Endothelial cell of umbilical vein (primary cell): ENCODE measurements around the gene PPY. TPM values are rescaled to one million over a fixed set of nuclear protein-coding genes. Genes with fewer than 3 reads are reported as not detected.

Experiments used
- BruUV-seq: library from RNA; stranded (reverse); fragments of 400-500 nt; replicated peaks from 2 replicates; lab custom pipeline; 2021; lab: Mats Ljungman, UMichigan
- CTCF ChIA-PET: fragments of 300-600, 350-600 bp; sonication (Branson Sonifier 250); formaldehyde crosslinking; loops from one replicate; lab custom pipeline; 2021; ENCODE audit warnings: antibody characterized with exemption, inconsistent platforms; lab: Charles Lee
- POLR2A ChIA-PET: fragments of 300-600, 350-600 bp; sonication (Branson Sonifier 250); formaldehyde crosslinking; loops from one replicate; lab custom pipeline; 2021; ENCODE audit warnings: antibody characterized with exemption, inconsistent platforms; lab: Charles Lee
- DNase-seq: peaks from one replicate; pipeline ENCODE4 v3.0.0-alpha.2; 2011; ENCODE audit warnings: low read depth, low spot score
- FAIRE-seq: peaks from 2 replicates; lab custom pipeline; 2011; peaks lifted over from hg19 to GRCh38; lab: Jason Lieb, UNC
- H2AFZ ChIP-seq: 2 replicates; pipeline ENCODE4 v1.6.0; 2012; ENCODE audit warnings: low read depth, low read length, control low read depth, inconsistent platforms
- H3K27ac ChIP-seq: 2 replicates; pipeline ENCODE4 v1.5.1; 2011; ENCODE audit warnings: low read depth, mild to moderate bottlenecking, control low read depth, low read length, moderate library complexity; ENCODE audit not compliant: insufficient read depth
- H3K27me3 ChIP-seq, 2 experiments: 2 replicates each; pipeline versions ENCODE4 v1.6.0 to v1.6.1; 2011; ENCODE audit warnings: low read length in 2 of 2, mixed read lengths in 1 of 2; ENCODE audit not compliant: control insufficient read depth in 2 of 2, insufficient read depth in 2 of 2
- H3K36me3 ChIP-seq, 2 experiments: 2 replicates in 1 of 2; 3 replicates in 1 of 2; pipeline ENCODE4 v1.5.1; 2011; ENCODE audit warnings: low read length in 2 of 2, mild to moderate bottlenecking in 1 of 2, moderate library complexity in 1 of 2; ENCODE audit not compliant: control insufficient read depth in 2 of 2, insufficient read depth in 2 of 2; ENCODE audit errors: extremely low read depth in 1 of 2
- H3K4me1 ChIP-seq: 3 replicates; pipeline ENCODE4 v1.5.1; 2011; ENCODE audit warnings: mild to moderate bottlenecking, low read length; ENCODE audit not compliant: control insufficient read depth, insufficient read depth; ENCODE audit errors: extremely low read depth
- H3K4me2 ChIP-seq: 2 replicates; pipeline ENCODE4 v1.6.1; 2011; ENCODE audit warnings: low read length, control low read depth, mixed read lengths; ENCODE audit not compliant: insufficient read depth
- H3K4me3 ChIP-seq, 3 experiments: fragments of 200-600 bp in 1 of 3; sonication (generic), shearing (Covaris generic) in 1 of 3; replicated peaks in 1 of 3; 2 replicates each; pipeline ENCODE4 v1.5.1; 2011 to 2016; ENCODE audit warnings: control low read depth in 3 of 3, low read length in 3 of 3, mild to moderate bottlenecking in 2 of 3, inconsistent platforms in 1 of 3, low read depth in 1 of 3, moderate library complexity in 1 of 3; ENCODE audit not compliant: insufficient read depth in 1 of 3
- H3K79me2 ChIP-seq: 2 replicates; pipeline ENCODE4 v1.6.0; 2012; ENCODE audit warnings: low read length, inconsistent platforms; ENCODE audit not compliant: control insufficient read depth, insufficient read depth
- H3K9ac ChIP-seq: replicated peaks from 2 replicates; pipeline ENCODE3; 2011; ENCODE audit warnings: low read length, control low read depth; ENCODE audit not compliant: insufficient read depth; ENCODE audit errors: extremely low read depth
- H3K9me1 ChIP-seq: replicated peaks from 3 replicates; pipeline ENCODE4 v1.6.0; 2011; ENCODE audit warnings: mild to moderate bottlenecking, low read length; ENCODE audit not compliant: control insufficient read depth, insufficient read depth; ENCODE audit errors: extremely low read depth
- H3K9me3 ChIP-seq: replicated peaks from 2 replicates; pipeline ENCODE4 v1.5.1; 2012; ENCODE audit warnings: low read length, inconsistent platforms; ENCODE audit not compliant: control insufficient read depth, insufficient read depth
- H4K20me1 ChIP-seq: replicated peaks from 2 replicates; pipeline ENCODE3; 2011; ENCODE audit warnings: mild to moderate bottlenecking, low read length; ENCODE audit not compliant: control insufficient read depth, insufficient read depth; ENCODE audit errors: extremely low read depth
- EZH2 ChIP-seq: IDR thresholded peaks from 2 replicates; pipeline ENCODE4 v1.6.1; 2012; ENCODE audit warnings: borderline replicate concordance, low read depth, mild to moderate bottlenecking, moderate library complexity, low read length, inconsistent platforms; ENCODE audit not compliant: severe bottlenecking
- FOS ChIP-seq: IDR thresholded peaks from 2 replicates; pipeline ENCODE4 v1.6.1; 2011; ENCODE audit warnings: mild to moderate bottlenecking, low read length, moderate library complexity, borderline replicate concordance; ENCODE audit not compliant: insufficient read depth
- GATA2 ChIP-seq: IDR thresholded peaks from 2 replicates; pipeline ENCODE4 v1.7.0; 2011; ENCODE audit warnings: low read depth, mild to moderate bottlenecking, moderate library complexity, mixed read lengths, low read length; ENCODE audit not compliant: insufficient read length, insufficient read depth
- JUN ChIP-seq: IDR thresholded peaks from 2 replicates; pipeline ENCODE4 v1.6.1; 2011; ENCODE audit warnings: borderline replicate concordance, low read depth; ENCODE audit not compliant: insufficient read length, insufficient read depth
- MYC ChIP-seq: IDR thresholded peaks from one replicate; pipeline ENCODE4 v1.6.1; 2011; ENCODE audit warnings: mild to moderate bottlenecking, low read depth, low read length
- POLR2A ChIP-seq: IDR thresholded peaks from 2 replicates; pipeline ENCODE4 v1.6.1; 2012; ENCODE audit warnings: low read depth, mild to moderate bottlenecking, control low read depth, low read length
- POLR2AphosphoS5 ChIP-seq: IDR thresholded peaks from 2 replicates; pipeline ENCODE4 v1.6.1; 2012; ENCODE audit warnings: low read depth, mild to moderate bottlenecking, control low read depth, low read length, moderate library complexity; ENCODE audit not compliant: insufficient read depth
- dilution Hi-C: fragments of 300-500 bp; cut with MboI; formaldehyde crosslinking; loops from one replicate; pipeline ENCODE4 v1.15.0; 2019; ENCODE audit warnings: low sequenced_read_pairs; ENCODE audit not compliant: extremely low pct_ligation_motif_present
- intact Hi-C: fragments of 100-400 bp; cut with micrococcal nuclease; formaldehyde crosslinking; loops from one replicate; pipeline ENCODE4 v1.10.0; 2022
- polyA plus RNA-seq, 4 experiments: library from polyadenylated mRNA; depleted of rRNA in 3 of 4; stranded (reverse) in 3 of 4; unstranded in 1 of 4; fragments of >200 nt; gene quantifications; 2 replicates each; pipeline versions ENCODE4 v1.2.1 to v1.2.3, GENCODE V29; 2011 to 2012; ENCODE audit warnings: missing spikeins in 1 of 4
- total RNA-seq: library from RNA; stranded (reverse); gene quantifications from 2 replicates; pipeline ENCODE4 v1.2.3, GENCODE V29; 2021
- TF ChIP-seq, protein P1 (sequence below): IDR thresholded peaks from 2 replicates; pipeline ENCODE4 v1.6.1; 2011; ENCODE audit not compliant: insufficient read depth, insufficient read length
- TF ChIP-seq, protein P2 (sequence below), 2 donors: IDR thresholded peaks; 1 replicate in 1 of 2; 2 replicates in 1 of 2; pipeline ENCODE4 v1.5.1; 2011; ENCODE audit warnings: low read length in 2 of 2, mild to moderate bottlenecking in 2 of 2, moderate library complexity in 2 of 2, control low read depth in 1 of 2, inconsistent platforms in 1 of 2, low read depth in 1 of 2; ENCODE audit not compliant: insufficient read depth in 1 of 2; ENCODE audit errors: extremely low read depth in 1 of 2

Gene PPY
- total and polyA plus RNA-seq, 2 donors (not counting 3 experiments of a cell fraction or from before 2014, with no cell fraction given), result not detected

DNA sequence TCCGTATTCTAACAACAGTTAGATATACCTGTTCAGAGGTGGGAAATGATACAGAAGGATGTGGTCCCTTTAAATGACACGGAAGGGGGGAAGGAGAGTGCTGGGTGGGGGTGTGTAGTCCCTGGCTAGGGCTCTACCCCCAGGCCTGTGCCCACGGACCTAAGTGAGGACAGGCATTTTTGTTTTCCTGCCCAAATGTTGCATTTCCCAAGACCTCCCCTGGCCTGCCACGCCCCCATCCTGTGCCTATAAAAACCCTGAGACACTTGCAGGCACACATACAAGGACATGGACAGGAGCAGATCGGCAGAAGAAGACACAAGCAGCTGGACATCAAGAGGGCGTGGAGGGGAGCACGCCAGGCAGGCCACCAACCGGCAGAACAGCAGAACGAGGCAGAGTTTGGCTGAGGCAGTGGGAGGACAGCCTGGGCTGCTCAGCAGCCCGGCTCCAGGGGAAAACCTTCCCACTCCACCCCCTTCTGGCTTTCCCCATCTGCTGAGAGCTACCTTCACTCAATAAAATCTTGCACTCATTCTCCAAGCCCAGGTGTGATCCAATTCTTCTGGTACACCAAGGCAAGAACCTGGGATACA, 21.7 kb downstream of the PPY start:
- Histone ChIP-seq H3K4me1 (no peaks in the 10 kb centered on the region), H3K79me2 (no peaks in the 10 kb centered on the region), H3K4me3 (no peak overlapping the region), H3K27ac (no peak overlapping the region), H4K20me1 (no peaks in the 10 kb centered on the region), H3K36me3 (no peaks in the 10 kb centered on the region), H3K9ac (no peak overlapping the region), H3K4me2 (no peak overlapping the region), H3K27me3 (peaks cover 33 to 39% of the 10 kb centered on the region in 2 experiments), H2AFZ (no peak overlapping the region), H3K9me3 (no peaks in the 10 kb centered on the region), H3K9me1 (no peaks in the 10 kb centered on the region)
- intact Hi-C loops (no loop called here), dilution Hi-C loops (no loop called here)
- no TSS peak for BruUV-seq
- ChIA-PET CTCF (interaction anchor here (2.8 kb wide), 1 partner anchor 10 kb away, joined by 18 read pairs; no protein-coding TSS in a partner anchor), POLR2A (no interaction called here)
- DNase-seq, result no peak
- TF ChIP-seq, protein P1, sequence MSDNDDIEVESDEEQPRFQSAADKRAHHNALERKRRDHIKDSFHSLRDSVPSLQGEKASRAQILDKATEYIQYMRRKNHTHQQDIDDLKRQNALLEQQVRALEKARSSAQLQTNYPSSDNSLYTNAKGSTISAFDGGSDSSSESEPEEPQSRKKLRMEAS, result no peak
- TF ChIP-seq FOS, result no peak
- no peak for TF ChIP-seq MYC
- no peak for TF ChIP-seq POLR2AphosphoS5
- TF ChIP-seq EZH2, result no peak
- no peak for TF ChIP-seq JUN
- no peak for TF ChIP-seq GATA2
- TF ChIP-seq, protein P2, sequence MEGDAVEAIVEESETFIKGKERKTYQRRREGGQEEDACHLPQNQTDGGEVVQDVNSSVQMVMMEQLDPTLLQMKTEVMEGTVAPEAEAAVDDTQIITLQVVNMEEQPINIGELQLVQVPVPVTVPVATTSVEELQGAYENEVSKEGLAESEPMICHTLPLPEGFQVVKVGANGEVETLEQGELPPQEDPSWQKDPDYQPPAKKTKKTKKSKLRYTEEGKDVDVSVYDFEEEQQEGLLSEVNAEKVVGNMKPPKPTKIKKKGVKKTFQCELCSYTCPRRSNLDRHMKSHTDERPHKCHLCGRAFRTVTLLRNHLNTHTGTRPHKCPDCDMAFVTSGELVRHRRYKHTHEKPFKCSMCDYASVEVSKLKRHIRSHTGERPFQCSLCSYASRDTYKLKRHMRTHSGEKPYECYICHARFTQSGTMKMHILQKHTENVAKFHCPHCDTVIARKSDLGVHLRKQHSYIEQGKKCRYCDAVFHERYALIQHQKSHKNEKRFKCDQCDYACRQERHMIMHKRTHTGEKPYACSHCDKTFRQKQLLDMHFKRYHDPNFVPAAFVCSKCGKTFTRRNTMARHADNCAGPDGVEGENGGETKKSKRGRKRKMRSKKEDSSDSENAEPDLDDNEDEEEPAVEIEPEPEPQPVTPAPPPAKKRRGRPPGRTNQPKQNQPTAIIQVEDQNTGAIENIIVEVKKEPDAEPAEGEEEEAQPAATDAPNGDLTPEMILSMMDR (IDR thresholded peaks at IDR 0.05; ENCODE audit: extremely low read depth in 1 of 2, insufficient read depth in 1 of 2, low read depth in 1 of 2, low read length in 2 of 2), result no peak
- no peak for TF ChIP-seq POLR2A
- FAIRE-seq, result no peak
